ENCODE data around the gene PLA2G4D.
"Not testable (repeated sequence)": the region's sequence is repeated elsewhere in the genome, so short reads cannot be mapped to it uniquely, and the experiment has no call there.

PLA2G4D gene

DNA sequence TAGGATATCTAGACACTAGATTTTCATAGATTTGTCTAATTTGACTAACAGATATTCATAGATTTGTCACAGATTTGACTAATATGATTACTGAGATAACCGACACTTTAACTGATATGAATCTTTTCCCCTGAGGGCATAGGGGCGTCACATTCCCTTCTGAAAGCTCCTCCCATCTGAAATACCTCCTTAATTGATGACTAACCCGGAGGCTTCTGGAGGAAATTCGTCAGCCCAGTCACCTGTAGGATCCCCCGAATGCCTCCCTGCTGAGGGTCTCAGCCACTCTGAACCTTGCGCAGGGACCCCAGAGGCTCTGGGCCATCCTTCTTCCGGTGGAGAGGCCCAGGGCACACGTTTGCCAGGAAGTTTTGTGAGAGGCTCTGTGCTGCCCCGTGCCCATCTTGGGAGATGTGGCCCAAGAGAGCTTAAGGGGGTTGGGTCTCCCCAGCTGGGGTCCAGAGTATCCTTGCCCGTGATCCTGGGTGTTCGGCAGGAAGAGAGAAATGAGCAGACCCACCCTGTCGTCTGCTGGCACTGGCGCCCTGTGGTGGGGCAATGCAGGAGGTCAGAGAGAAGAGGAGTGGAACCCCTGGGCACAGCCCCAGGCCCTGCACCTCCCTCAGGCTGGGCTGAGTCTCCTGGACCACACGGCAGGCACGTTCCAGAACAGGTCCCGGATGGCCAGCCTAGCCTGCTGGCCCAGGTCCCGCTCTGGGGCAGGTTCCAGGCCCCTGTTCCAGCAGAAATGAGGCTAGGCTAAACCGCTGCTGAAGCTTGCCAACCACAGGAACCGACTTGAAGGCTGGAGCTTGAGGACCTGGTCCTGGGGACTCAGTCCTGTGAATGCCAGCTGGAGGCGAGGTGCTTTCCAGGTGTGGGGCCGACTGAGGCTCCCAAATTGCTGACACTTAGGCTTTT is 1.7 kb downstream of the PLA2G4D start:
- Histone ChIP-seq H3K36me3 (ENCODE audit: control insufficient read depth in 1 of 2, insufficient read depth in 2 of 2, low read length in 2 of 2) (no peaks in the 10 kb centered on the region), H3K9ac (ENCODE audit: low read depth in 1 of 2, low read length in 2 of 2) (no peak overlapping the region), H3K27ac (ENCODE audit: low read depth, low read length) (no peak overlapping the region), H3K4me3 (ENCODE audit: low read depth in 1 of 2, low read length in 2 of 2) (no peak overlapping the region), H3K4me1 (ENCODE audit: control insufficient read depth in 1 of 2, insufficient read depth in 2 of 2, low read length in 2 of 2) (peaks cover 11 to 21% of the 10 kb centered on the region in 2 donors), H3K9me3 (ENCODE audit: control insufficient read depth in 1 of 2, low read length in 2 of 2) (no peaks in the 10 kb centered on the region), H3K27me3 (ENCODE audit: control insufficient read depth in 1 of 2, insufficient read depth in 2 of 2, low read length in 2 of 2) (peaks cover 0 to 4% of the 10 kb centered on the region in 2 donors)

- not testable (repeated sequence) for H3K9me3 ChIP-seq (ENCODE audit: control insufficient read depth in 1 of 2, low read length in 2 of 2); H3K9ac ChIP-seq (ENCODE audit: low read depth in 1 of 2, low read length in 2 of 2); H3K4me3 ChIP-seq (ENCODE audit: low read depth in 1 of 2, low read length in 2 of 2); H3K36me3 ChIP-seq (ENCODE audit: control insufficient read depth in 1 of 2, insufficient read depth in 2 of 2, low read length in 2 of 2); H3K27ac ChIP-seq (ENCODE audit: low read depth, low read length); H3K27me3 ChIP-seq (ENCODE audit: control insufficient read depth in 1 of 2, insufficient read depth in 2 of 2, low read length in 2 of 2)
- peaks cover 11 to 21% of the 10 kb centered on the region in 2 donors for H3K4me1 ChIP-seq (ENCODE audit: control insufficient read depth in 1 of 2, insufficient read depth in 2 of 2, low read length in 2 of 2)
These were observed 2.5 kb downstream of the PLA2G4D start for GRCh38 chr15:42091753-42092397.

- H3K4me1 ChIP-seq (ENCODE audit: control insufficient read depth in 1 of 2, insufficient read depth in 2 of 2, low read length in 2 of 2), result peaks cover 11 to 21% of the 10 kb centered on the region in 2 donors
- no peaks in the 10 kb centered on the region for H3K36me3 ChIP-seq (ENCODE audit: control insufficient read depth in 1 of 2, insufficient read depth in 2 of 2, low read length in 2 of 2)
- no peak overlapping the region for H3K9ac ChIP-seq (ENCODE audit: low read depth in 1 of 2, low read length in 2 of 2)
- no peak overlapping the region for H3K4me3 ChIP-seq (ENCODE audit: low read depth in 1 of 2, low read length in 2 of 2)
- H3K27me3 ChIP-seq (ENCODE audit: control insufficient read depth in 1 of 2, insufficient read depth in 2 of 2, low read length in 2 of 2), result no peaks in the 10 kb centered on the region
- no peaks in the 10 kb centered on the region for H3K9me3 ChIP-seq (ENCODE audit: control insufficient read depth in 1 of 2, low read length in 2 of 2)
- H3K27ac ChIP-seq (ENCODE audit: low read depth, low read length), result no peak overlapping the region
These were observed 3.6 kb downstream of the PLA2G4D start for GRCh38 chr15:42090781-42091180.

GRCh38 chr15:42090370-42090769 is 4.0 kb downstream of the PLA2G4D start:
- Histone ChIP-seq H3K9ac (ENCODE audit: low read depth in 1 of 2, low read length in 2 of 2) (no peak overlapping the region), H3K27me3 (ENCODE audit: control insufficient read depth in 1 of 2, insufficient read depth in 2 of 2, low read length in 2 of 2) (no peaks in the 10 kb centered on the region), H3K36me3 (ENCODE audit: control insufficient read depth in 1 of 2, insufficient read depth in 2 of 2, low read length in 2 of 2) (no peaks in the 10 kb centered on the region), H3K4me3 (ENCODE audit: low read depth in 1 of 2, low read length in 2 of 2) (no peak overlapping the region), H3K27ac (ENCODE audit: low read depth, low read length) (no peak overlapping the region), H3K9me3 (ENCODE audit: control insufficient read depth in 1 of 2, low read length in 2 of 2) (no peaks in the 10 kb centered on the region), H3K4me1 (ENCODE audit: control insufficient read depth in 1 of 2, insufficient read depth in 2 of 2, low read length in 2 of 2) (peaks cover 11 to 21% of the 10 kb centered on the region in 2 donors)

DNA sequence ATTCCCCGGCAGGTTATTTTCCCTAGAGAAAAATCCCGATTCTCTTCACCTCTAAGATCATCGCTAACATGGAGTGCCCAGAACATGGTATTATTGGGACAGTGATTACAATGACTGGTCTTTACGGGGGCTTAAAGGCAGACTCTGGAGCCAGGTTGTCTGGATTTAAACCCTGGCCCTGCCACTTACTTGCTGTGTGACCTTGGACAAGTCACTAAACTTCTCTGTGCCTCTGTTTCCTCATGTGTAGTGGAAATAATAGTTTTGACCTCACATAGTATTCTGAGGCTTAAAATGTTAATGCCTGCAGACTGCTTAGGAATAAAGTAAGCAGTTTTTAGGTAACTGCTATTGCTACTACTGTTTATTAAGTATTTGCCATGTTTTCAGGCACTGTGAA is 4.4 kb downstream of the PLA2G4D start:
- no peak overlapping the region for H3K9ac ChIP-seq (ENCODE audit: low read depth in 1 of 2, low read length in 2 of 2)
- peaks cover 11 to 21% of the 10 kb centered on the region in 2 donors for H3K4me1 ChIP-seq (ENCODE audit: control insufficient read depth in 1 of 2, insufficient read depth in 2 of 2, low read length in 2 of 2)
- no peaks in the 10 kb centered on the region for H3K9me3 ChIP-seq (ENCODE audit: control insufficient read depth in 1 of 2, low read length in 2 of 2)
- H3K4me3 ChIP-seq (ENCODE audit: low read depth in 1 of 2, low read length in 2 of 2), result no peak overlapping the region
- H3K36me3 ChIP-seq (ENCODE audit: control insufficient read depth in 1 of 2, insufficient read depth in 2 of 2, low read length in 2 of 2), result no peaks in the 10 kb centered on the region
- no peak overlapping the region for H3K27ac ChIP-seq (ENCODE audit: low read depth, low read length)
- no peaks in the 10 kb centered on the region for H3K27me3 ChIP-seq (ENCODE audit: control insufficient read depth in 1 of 2, insufficient read depth in 2 of 2, low read length in 2 of 2)

GRCh38 chr15:42088801-42089640 is 5.3 kb downstream of the PLA2G4D start:
- Histone ChIP-seq H3K4me3 (ENCODE audit: low read depth in 1 of 2, low read length in 2 of 2) (no peak overlapping the region), H3K9ac (ENCODE audit: low read depth in 1 of 2, low read length in 2 of 2) (no peak overlapping the region), H3K4me1 (ENCODE audit: control insufficient read depth in 1 of 2, insufficient read depth in 2 of 2, low read length in 2 of 2) (peaks cover 16 to 21% of the 10 kb centered on the region in 2 donors), H3K27me3 (ENCODE audit: control insufficient read depth in 1 of 2, insufficient read depth in 2 of 2, low read length in 2 of 2) (peaks cover 0 to 3% of the 10 kb centered on the region in 2 donors), H3K36me3 (ENCODE audit: control insufficient read depth in 1 of 2, insufficient read depth in 2 of 2, low read length in 2 of 2) (no peaks in the 10 kb centered on the region), H3K9me3 (ENCODE audit: control insufficient read depth in 1 of 2, low read length in 2 of 2) (no peaks in the 10 kb centered on the region), H3K27ac (ENCODE audit: low read depth, low read length) (no peak overlapping the region)

DNA sequence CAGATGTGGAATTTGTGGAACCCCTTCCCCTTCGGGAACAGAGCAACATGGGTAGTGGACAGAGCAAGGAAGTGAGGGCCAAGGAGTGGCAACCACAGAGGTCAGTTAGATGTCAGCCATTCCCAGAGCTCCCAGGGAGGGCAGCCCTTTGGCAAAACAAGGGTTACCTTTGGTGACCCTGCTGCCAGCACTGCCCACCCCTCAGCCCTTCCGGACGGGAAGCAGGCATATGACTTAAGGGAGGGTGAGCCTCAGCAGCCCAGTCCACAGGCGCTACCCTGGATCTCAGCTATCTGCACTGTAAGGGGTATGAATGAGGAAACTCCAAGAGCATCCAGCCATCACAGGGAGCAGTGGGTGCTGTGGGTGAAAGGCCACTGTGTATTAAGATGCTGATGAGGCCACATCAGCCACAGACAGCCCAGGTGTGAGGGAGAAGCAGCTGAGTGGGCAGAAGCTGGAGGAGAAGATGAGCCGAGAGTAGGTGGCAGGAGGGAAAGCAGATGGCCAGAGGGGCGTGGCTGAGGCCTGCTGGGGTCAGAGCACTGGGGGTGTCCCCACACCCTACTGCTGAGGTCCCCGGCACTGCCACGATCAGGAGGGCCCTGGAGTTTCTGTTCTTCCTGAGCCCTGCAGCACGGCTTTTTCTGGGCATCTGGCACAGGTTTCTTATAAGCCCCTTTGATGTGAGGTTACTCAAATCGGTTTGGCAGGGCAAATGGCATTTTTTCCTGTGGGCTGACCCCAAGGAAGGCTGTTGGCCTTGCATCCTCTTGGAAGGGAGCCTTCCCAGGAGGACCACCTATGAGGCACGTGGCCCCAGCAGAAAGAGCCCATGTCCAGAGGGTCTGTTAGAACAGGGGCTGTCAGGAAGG is 6.2 kb downstream of the PLA2G4D start:
- Histone ChIP-seq H3K4me1 (ENCODE audit: control insufficient read depth in 1 of 2, insufficient read depth in 2 of 2, low read length in 2 of 2) (peaks cover 19 to 21% of the 10 kb centered on the region in 2 donors), H3K27me3 (ENCODE audit: control insufficient read depth in 1 of 2, insufficient read depth in 2 of 2, low read length in 2 of 2) (peaks cover 0 to 4% of the 10 kb centered on the region in 2 donors), H3K4me3 (ENCODE audit: low read depth in 1 of 2, low read length in 2 of 2) (no peak overlapping the region), H3K36me3 (ENCODE audit: control insufficient read depth in 1 of 2, insufficient read depth in 2 of 2, low read length in 2 of 2) (no peaks in the 10 kb centered on the region), H3K9ac (ENCODE audit: low read depth in 1 of 2, low read length in 2 of 2) (no peak overlapping the region), H3K9me3 (ENCODE audit: control insufficient read depth in 1 of 2, low read length in 2 of 2) (no peaks in the 10 kb centered on the region), H3K27ac (ENCODE audit: low read depth, low read length) (no peak overlapping the region)

- Histone ChIP-seq H3K27ac (ENCODE audit: low read depth, low read length) (no peak overlapping the region), H3K36me3 (ENCODE audit: control insufficient read depth in 1 of 2, insufficient read depth in 2 of 2, low read length in 2 of 2) (no peaks in the 10 kb centered on the region), H3K27me3 (ENCODE audit: control insufficient read depth in 1 of 2, insufficient read depth in 2 of 2, low read length in 2 of 2) (peaks cover 0 to 4% of the 10 kb centered on the region in 2 donors)
These were observed 6.9 kb downstream of the PLA2G4D start for GRCh38 chr15:42087460-42087859.

DNA sequence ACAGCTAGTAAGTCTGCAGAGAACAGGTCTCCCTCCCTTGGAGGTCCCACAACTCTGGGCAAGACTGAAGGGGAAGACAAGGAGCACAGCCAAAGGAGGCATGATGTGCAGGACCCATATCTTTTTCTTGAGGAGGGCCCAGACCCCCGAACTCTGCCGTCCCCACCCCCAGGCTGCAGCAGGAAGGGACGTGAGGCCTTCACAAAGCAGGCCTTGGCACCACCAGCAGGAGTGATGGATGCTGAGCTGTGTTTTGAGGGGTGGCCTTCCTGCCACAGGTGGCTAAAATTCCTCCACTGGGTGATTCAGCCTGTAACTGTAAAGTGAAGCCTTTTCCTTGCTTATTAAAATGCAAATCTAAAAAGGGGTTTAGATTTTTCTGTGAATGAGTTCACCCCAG is 8.6 kb downstream of the PLA2G4D start:
- Histone ChIP-seq H3K9me3 (ENCODE audit: control insufficient read depth in 1 of 2, low read length in 2 of 2) (no peaks in the 10 kb centered on the region), H3K4me1 (ENCODE audit: control insufficient read depth in 1 of 2, insufficient read depth in 2 of 2, low read length in 2 of 2) (peaks cover 19 to 21% of the 10 kb centered on the region in 2 donors), H3K27ac (ENCODE audit: low read depth, low read length) (no peak overlapping the region), H3K27me3 (ENCODE audit: control insufficient read depth in 1 of 2, insufficient read depth in 2 of 2, low read length in 2 of 2) (peaks cover 0 to 4% of the 10 kb centered on the region in 2 donors), H3K4me3 (ENCODE audit: low read depth in 1 of 2, low read length in 2 of 2) (no peak overlapping the region), H3K36me3 (ENCODE audit: control insufficient read depth in 1 of 2, insufficient read depth in 2 of 2, low read length in 2 of 2) (no peaks in the 10 kb centered on the region), H3K9ac (ENCODE audit: low read depth in 1 of 2, low read length in 2 of 2) (no peak overlapping the region)

More at GRCh38 chr15:42087460-42087859, 6.9 kb downstream of the PLA2G4D start:
- no peak overlapping the region for H3K4me3 ChIP-seq (ENCODE audit: low read depth in 1 of 2, low read length in 2 of 2)
- no peaks in the 10 kb centered on the region for H3K9me3 ChIP-seq (ENCODE audit: control insufficient read depth in 1 of 2, low read length in 2 of 2)
- H3K4me1 ChIP-seq (ENCODE audit: control insufficient read depth in 1 of 2, insufficient read depth in 2 of 2, low read length in 2 of 2), result peaks cover 19 to 21% of the 10 kb centered on the region in 2 donors
- no peak overlapping the region for H3K9ac ChIP-seq (ENCODE audit: low read depth in 1 of 2, low read length in 2 of 2)

Data from duodenal mucosa (tissue), 2 donors.